GM19467 (cell line): Measurements from ENCODE around the gene ADD2.

ENCODE experiments used
- ATAC-seq: cut with Tn5 transposase; IDR thresholded peaks from one replicate; pipeline ENCODE4 v1.9.1; 2021; ENCODE audit warnings: mild to moderate bottlenecking, moderate library complexity; ENCODE audit not compliant: unreplicated experiment

ADD2 gene

GRCh38 chr2:70607121-70607561 is 160.9 kb downstream of the ADD2 start:
- no peak for ATAC-seq
